Right atrium auricular region (tissue), 2 donors: ENCODE results near the gene FHL2. TPM values are rescaled to one million over a fixed set of nuclear protein-coding genes. Genes with fewer than 3 reads are reported as not detected.

Source experiments
- DNase-seq: peaks from one replicate; pipeline ENCODE4 v3.0.0-alpha.2; 2019; ENCODE audit warnings: low spot score
- H3K27ac ChIP-seq, 2 donors: fragments of 200-600 bp; sonication (generic); 1 replicate in 1 of 2; 2 replicates in 1 of 2; pipeline ENCODE4 v1.5.1; 2016 to 2019
- H3K27me3 ChIP-seq, 2 donors: fragments of 200-600 bp; sonication (generic); one replicate each; pipeline versions ENCODE4 v1.5.1 to v1.6.0; 2017 to 2019
- H3K36me3 ChIP-seq: fragments of 200-600 bp; sonication (generic); one replicate; pipeline ENCODE4 v1.5.1; 2016
- H3K4me1 ChIP-seq, 2 donors: fragments of 200-600 bp; sonication (generic); one replicate each; pipeline versions ENCODE4 v1.5.1 to v1.6.0; 2017 to 2019
- H3K4me3 ChIP-seq, 2 donors: fragments of 200-600 bp; sonication (generic); 1 replicate in 1 of 2; 2 replicates in 1 of 2; pipeline ENCODE4 v1.5.1; 2017 to 2019; ENCODE audit warnings: mild to moderate bottlenecking in 1 of 2, moderate library complexity in 1 of 2
- H3K9me3 ChIP-seq, 2 donors: fragments of 200-600 bp; sonication (generic); one replicate each; pipeline ENCODE4 v1.5.1; 2019
- total RNA-seq, 2 donors: library from RNA; depleted of rRNA; stranded (reverse); fragments of >200 nt; gene quantifications; one replicate each; pipeline ENCODE4 v1.1.0, GENCODE V29; 2016
- TF ChIP-seq, protein P1 (sequence below), 2 donors: fragments of 200-600 bp; sonication (generic); IDR thresholded peaks; one replicate each; pipeline ENCODE4 v1.5.1; 2019; ENCODE audit warnings: antibody characterized with exemption in 2 of 2

The FHL2 gene
- total RNA-seq, 2 donors from 2014 or later, result 141 to 356 TPM

DNA sequence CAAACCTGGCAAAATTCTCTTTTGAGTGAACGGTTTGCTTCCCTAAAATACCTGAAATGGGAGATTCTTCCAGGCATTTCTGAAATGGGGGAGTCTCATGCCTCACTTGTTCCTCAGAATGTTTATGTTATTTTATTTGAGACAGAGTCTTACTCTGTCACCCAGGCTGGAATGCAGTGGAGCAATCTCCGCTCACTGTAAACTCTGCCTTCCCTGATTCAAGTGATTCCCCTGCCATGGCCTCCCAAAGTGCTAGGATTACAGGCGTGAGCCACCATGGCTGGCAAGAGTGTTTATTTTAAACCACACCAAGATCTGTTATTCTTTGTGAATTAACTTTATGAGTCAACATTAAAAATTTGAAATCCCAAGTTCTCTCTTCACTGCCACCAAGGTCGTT lies 6.4 kb upstream of the FHL2 start:
- peak; percentile 56 for DNase-seq
- H3K4me1 ChIP-seq, result peaks cover 0 to 39% of the 10 kb centered on the region in 2 donors
- no peaks in the 10 kb centered on the region for H3K9me3 ChIP-seq
- H3K27ac ChIP-seq, result peak overlapping the region in 1 of 2 donors; percentile 68
- TF ChIP-seq, protein P1, sequence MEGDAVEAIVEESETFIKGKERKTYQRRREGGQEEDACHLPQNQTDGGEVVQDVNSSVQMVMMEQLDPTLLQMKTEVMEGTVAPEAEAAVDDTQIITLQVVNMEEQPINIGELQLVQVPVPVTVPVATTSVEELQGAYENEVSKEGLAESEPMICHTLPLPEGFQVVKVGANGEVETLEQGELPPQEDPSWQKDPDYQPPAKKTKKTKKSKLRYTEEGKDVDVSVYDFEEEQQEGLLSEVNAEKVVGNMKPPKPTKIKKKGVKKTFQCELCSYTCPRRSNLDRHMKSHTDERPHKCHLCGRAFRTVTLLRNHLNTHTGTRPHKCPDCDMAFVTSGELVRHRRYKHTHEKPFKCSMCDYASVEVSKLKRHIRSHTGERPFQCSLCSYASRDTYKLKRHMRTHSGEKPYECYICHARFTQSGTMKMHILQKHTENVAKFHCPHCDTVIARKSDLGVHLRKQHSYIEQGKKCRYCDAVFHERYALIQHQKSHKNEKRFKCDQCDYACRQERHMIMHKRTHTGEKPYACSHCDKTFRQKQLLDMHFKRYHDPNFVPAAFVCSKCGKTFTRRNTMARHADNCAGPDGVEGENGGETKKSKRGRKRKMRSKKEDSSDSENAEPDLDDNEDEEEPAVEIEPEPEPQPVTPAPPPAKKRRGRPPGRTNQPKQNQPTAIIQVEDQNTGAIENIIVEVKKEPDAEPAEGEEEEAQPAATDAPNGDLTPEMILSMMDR (IDR thresholded peaks at IDR 0.05), result no peak
- H3K27me3 ChIP-seq, result no peaks in the 10 kb centered on the region
- no peak overlapping the region for H3K4me3 ChIP-seq
- H3K36me3 ChIP-seq, result no peaks in the 10 kb centered on the region

DNA sequence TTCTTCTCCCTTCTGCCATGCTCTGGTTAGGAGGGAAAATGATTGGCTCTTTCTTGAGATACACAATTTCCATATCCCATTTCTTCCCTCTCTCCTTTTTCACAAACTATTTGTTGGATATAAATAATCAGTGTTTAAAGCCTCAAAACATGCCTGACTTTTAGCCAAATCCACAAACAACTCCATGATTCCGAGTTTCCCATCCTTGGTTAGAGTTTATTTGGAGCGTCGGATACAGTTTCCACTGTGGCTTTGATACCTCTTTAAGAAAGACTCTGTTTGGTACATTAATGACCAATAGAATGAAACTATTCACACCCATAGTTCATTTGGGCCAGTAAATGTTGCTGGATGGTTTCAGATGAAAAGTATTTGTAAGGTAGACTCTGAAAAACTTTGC lies 5.9 kb upstream of the FHL2 start:
- Histone ChIP-seq H3K27ac (peak overlapping the region in 1 of 2 donors; percentile 68), H3K27me3 (no peaks in the 10 kb centered on the region), H3K9me3 (no peaks in the 10 kb centered on the region), H3K4me3 (no peak overlapping the region), H3K36me3 (no peaks in the 10 kb centered on the region), H3K4me1 (peaks cover 0 to 33% of the 10 kb centered on the region in 2 donors)
- TF ChIP-seq, protein P1 (IDR thresholded peaks at IDR 0.05), result no peak
- DNase-seq, result no peak

DNA sequence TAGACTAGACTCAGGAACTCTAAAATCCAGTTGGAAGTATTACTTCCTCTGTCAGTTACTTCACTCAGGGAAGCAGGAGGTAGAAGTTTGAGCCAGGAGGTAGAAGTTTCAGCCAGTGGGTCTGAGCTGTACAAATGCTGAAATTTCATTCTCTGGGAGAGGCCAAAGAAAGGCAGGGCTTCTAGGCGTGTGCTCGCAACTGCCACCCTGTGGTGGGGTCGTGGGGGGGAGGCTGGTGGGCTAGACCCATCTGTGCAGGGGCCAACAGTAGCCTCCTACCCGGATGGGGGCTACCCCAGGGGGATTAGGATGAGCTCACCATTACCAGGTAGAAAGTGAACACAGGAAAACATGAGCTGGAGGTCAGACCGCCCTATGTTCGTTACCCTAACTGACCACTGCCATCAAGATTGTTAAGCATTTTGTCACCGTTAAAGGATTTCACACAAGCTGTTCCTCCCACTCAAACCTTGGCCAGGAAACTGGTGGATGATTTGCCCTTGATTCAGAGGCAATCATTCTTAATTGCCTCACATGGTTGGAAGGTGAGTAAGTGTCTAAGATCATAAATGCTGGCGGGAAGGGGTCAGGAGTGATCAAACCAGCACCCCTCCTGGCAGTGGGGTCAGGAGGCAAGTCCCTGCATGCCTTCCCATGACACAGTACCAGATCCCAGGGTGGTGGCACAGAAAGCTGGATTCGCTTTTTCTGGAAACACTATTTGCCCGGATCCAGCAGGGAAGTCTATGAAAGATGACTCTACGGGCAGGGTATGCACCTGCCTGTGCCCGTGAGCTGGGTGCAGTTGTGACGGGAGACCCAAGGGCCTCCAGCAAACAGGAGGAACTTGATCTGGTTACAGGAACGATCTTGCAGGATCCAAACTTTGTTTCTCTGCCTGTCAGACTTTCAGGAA lies 5.2 kb upstream of the FHL2 start:
- H3K9me3 ChIP-seq, result no peaks in the 10 kb centered on the region
- H3K27me3 ChIP-seq, result no peaks in the 10 kb centered on the region
- H3K4me3 ChIP-seq, result no peak overlapping the region
- TF ChIP-seq, protein P1 (IDR thresholded peaks at IDR 0.05), result no peak
- H3K36me3 ChIP-seq, result no peaks in the 10 kb centered on the region
- peak overlapping the region in 1 of 2 donors; percentile 68 for H3K27ac ChIP-seq
- peaks cover 0 to 31% of the 10 kb centered on the region in 2 donors for H3K4me1 ChIP-seq
- DNase-seq, result peak; percentile 61

DNA sequence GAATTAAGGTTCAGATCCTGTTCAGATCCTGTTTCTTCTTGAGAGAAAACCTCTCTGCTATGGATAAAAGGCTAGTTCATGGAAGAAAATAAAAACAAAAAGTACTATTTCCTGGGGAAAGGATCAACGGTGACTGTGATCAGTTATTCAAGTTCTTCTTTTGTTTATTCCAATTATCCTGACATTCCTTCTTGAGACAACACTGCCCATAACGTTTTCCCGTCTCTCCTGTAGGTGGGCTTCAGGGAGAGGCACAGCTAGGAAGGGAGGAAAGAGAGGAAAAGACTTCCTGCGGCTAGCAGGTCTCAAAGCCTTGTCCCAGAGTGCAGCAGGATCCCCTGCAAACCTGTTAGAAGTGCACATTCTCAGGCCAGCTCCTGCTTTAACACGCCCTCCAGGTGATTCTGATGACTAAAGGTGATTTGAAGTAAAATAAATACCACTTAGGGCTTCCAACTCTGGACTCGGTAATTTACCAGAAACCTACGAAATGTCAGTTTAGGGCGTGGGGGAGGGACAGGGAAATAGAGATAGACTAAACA lies 4.5 kb upstream of the FHL2 start:
- peak overlapping the region in 1 of 2 donors; percentile 68 for H3K27ac ChIP-seq
- no peaks in the 10 kb centered on the region for H3K9me3 ChIP-seq
- H3K4me3 ChIP-seq, result no peak overlapping the region
- TF ChIP-seq, protein P1 (IDR thresholded peaks at IDR 0.05), result no peak
- no peaks in the 10 kb centered on the region for H3K27me3 ChIP-seq
- DNase-seq, result peak; percentile 52
- no peaks in the 10 kb centered on the region for H3K36me3 ChIP-seq
- H3K4me1 ChIP-seq, result peaks cover 0 to 24% of the 10 kb centered on the region in 2 donors

DNA sequence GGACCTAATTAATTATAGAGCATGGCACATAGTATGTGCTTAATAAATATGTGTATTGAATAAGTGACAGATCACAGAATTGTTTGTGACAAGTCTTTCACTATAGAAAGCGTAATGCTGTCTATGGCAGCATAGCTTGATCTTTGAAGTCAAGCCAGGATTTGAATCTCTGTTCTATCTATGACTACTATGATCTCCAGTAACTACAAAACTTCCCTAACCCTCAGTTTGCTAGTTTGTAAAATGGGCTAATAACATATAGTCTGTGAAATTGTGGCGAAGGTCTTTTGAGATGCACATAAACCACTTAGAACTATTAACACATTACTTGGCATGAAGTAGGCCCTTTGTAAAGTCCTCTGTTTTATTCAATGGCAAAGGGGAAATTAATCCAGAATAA lies 4.0 kb upstream of the FHL2 start:
- Histone ChIP-seq H3K9me3 (no peaks in the 10 kb centered on the region), H3K27me3 (no peaks in the 10 kb centered on the region), H3K36me3 (no peaks in the 10 kb centered on the region), H3K4me3 (no peak overlapping the region), H3K4me1 (peaks cover 0 to 21% of the 10 kb centered on the region in 2 donors), H3K27ac (peak overlapping the region in 1 of 2 donors; percentile 68)
- no peak for DNase-seq
- TF ChIP-seq, protein P1 (IDR thresholded peaks at IDR 0.05), result no peak
